IPS-18a (cell line): Measurements from ENCODE around the gene SDK2.

Experiments used
- H3K27ac ChIP-seq: one replicate; pipeline ENCODE4 v1.5.1; 2013; ENCODE audit warnings: low read length
- H3K27me3 ChIP-seq: one replicate; pipeline ENCODE4 v1.6.1; 2013; ENCODE audit warnings: mild to moderate bottlenecking, low read length; ENCODE audit not compliant: control insufficient read depth, insufficient read depth
- H3K36me3 ChIP-seq: one replicate; pipeline ENCODE4 v1.6.1; 2013; ENCODE audit warnings: low read depth, low read length; ENCODE audit not compliant: control insufficient read depth
- H3K4me1 ChIP-seq: one replicate; pipeline ENCODE4 v1.6.1; 2013; ENCODE audit warnings: low read depth, low read length; ENCODE audit not compliant: control insufficient read depth
- H3K4me3 ChIP-seq: one replicate; pipeline ENCODE4 v1.5.1; 2013; ENCODE audit warnings: low read length
- H3K9ac ChIP-seq: one replicate; pipeline ENCODE4 v1.6.1; 2013; ENCODE audit warnings: mild to moderate bottlenecking, low read length, moderate library complexity
- H3K9me3 ChIP-seq: one replicate; pipeline ENCODE4 v1.6.1; 2013; ENCODE audit warnings: low read depth, low read length; ENCODE audit not compliant: control insufficient read depth

SDK2 gene

DNA sequence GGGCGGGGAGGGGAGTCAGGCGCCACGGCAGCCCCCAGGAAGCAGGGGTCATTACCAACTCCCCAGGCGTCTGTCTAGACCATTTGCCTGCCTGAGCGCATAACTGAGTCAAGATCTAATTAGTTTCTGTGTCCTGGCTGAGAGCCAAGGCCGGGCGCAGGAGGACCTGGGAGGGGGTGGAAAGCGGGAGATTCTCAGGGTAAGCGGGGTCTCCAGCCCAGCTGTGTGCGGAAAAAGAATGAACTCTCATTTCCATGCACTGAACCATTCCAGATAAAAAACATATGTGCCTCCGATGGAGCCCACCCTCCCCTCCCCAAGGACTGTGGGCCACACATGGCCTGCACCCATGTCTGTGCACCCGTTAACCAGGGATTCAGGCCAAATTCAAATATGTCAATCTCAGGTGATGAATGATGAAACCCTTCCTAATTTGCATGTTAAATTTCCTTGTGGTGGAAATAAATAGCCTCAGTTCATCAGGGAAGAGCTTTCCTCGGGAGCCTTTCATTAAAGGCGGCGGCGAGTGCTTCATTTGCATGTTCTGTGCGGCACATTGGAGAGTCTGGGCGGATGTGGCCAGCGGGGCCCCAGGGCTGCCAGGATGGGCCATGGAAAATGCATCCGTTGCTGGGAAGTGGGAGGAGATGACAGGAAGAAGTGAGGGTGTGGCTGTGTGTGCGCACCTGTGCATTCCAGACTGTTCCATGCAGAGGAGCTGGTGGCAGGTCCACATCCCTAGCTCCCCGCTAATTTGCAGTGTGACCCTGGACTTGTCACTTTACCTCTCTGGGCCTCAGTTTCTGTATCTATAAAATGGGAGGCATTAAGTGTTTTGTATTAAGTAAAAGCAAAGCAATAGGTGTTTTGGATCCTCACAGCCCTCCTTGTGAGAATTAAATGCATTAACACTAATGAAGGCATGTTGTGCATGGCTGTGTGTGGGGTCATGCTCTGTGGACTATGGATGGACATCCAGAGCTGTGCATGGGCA, 151.1 kb downstream of the SDK2 start:
- no peak overlapping the region for H3K27ac ChIP-seq
- H3K36me3 ChIP-seq, result no peaks in the 10 kb centered on the region
- no peaks in the 10 kb centered on the region for H3K27me3 ChIP-seq
- no peaks in the 10 kb centered on the region for H3K9me3 ChIP-seq
- no peak overlapping the region for H3K9ac ChIP-seq
- H3K4me1 ChIP-seq, result peaks cover 15% of the 10 kb centered on the region
- no peak overlapping the region for H3K4me3 ChIP-seq

DNA sequence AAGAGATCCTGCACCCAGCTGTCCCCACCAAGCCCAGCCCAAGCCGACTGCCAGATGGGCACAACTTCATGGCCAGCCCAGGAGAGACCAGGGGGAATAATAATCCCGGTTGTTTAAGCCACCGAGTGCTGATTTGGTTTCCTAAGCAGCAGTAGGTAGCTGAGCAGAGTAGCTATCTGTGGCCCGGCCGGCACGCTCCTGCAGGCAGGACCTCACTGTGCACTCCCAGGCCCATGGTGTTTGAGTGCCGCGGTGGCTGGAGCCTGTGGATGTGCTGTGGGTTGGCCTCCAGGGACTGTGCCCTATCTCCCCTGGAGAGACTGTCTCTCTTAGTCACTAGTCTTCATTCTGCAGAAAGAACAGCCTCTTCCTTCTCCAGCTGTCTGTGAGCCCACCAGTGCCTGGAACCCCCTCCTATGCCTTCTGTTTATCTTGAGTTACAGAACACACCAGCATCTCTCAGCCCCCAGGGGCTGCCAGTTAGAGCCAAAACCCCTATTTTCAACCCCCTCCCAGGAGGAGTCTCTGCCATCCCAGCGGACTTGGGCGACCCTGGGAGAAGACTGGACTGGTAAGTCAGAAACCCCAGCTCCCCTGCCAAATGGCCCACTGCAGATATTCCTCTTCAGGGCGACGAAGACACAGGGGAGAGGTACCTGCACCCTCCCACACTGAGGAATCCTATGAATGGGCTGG, 152.0 kb downstream of the SDK2 start:
- Histone ChIP-seq H3K27ac (no peak overlapping the region), H3K9me3 (no peaks in the 10 kb centered on the region), H3K27me3 (no peaks in the 10 kb centered on the region), H3K36me3 (no peaks in the 10 kb centered on the region), H3K4me1 (peaks cover 15% of the 10 kb centered on the region), H3K9ac (no peak overlapping the region), H3K4me3 (no peak overlapping the region)

DNA sequence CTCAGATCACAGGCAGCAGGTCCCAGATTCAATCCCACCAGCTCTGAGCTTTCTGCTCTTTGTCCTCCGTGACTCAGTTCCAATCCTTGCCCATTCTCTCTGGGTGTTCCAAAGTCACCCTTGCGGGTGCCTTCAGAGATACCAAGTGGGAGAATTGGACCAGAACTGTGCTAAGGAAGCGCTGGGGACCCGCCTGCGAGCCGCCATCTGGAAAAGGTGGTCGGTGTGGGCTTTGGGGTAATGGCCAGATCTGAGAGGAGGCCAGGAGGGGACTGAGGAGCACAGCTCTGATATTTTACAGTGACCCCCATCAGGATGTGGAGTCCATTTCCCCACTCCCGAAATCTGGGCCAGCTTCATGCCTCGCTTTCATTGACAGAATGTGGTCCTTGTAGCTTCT, 152.6 kb downstream of the SDK2 start:
- Histone ChIP-seq H3K4me1 (peaks cover 15% of the 10 kb centered on the region), H3K9ac (no peak overlapping the region), H3K27me3 (no peaks in the 10 kb centered on the region), H3K9me3 (no peaks in the 10 kb centered on the region), H3K4me3 (no peak overlapping the region), H3K36me3 (no peaks in the 10 kb centered on the region), H3K27ac (no peak overlapping the region)

DNA sequence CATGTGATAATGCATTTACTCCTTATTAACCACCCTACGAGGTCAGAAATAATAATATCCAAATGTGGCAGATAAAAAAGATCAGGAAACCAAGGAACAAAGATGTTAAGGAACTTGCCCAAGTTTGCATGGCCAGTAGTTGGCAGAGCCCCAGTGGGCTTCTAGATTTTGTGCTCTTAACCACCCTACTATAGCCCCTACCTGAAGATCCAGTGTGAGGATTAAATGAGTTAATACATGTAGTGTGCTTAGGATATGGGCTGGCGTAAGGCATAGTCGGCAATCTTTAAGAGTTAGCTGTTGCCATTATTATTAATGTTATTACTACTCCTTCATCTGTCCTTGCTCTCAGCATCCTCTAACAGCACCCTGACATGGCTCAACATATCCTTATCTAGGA, 153.4 kb downstream of the SDK2 start:
- Histone ChIP-seq H3K9me3 (no peaks in the 10 kb centered on the region), H3K27ac (no peak overlapping the region), H3K4me3 (no peak overlapping the region), H3K27me3 (no peaks in the 10 kb centered on the region), H3K36me3 (no peaks in the 10 kb centered on the region), H3K9ac (no peak overlapping the region), H3K4me1 (peaks cover 15% of the 10 kb centered on the region)

DNA sequence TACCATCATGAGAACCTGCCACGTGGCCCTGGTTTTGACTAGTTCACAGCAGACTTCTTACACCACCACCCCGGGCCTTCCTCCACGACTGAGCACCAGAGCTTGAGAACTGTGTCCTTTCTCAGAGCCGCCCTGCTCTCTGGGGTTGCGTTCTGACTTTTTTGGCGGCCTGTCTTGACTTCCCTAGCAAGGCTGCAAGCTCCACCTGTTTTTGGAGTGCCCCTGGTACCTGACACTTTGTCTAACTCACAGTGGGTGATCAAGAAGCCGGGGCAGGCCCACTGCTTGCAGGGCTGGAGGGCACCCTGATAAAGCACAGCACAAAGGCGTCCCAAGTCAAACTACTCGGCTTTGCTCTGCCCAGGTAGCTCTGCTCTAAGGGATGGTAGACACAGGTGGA, 154.3 kb downstream of the SDK2 start:
- H3K4me3 ChIP-seq, result no peak overlapping the region
- peaks cover 15% of the 10 kb centered on the region for H3K4me1 ChIP-seq
- H3K27ac ChIP-seq, result no peak overlapping the region
- no peaks in the 10 kb centered on the region for H3K36me3 ChIP-seq
- no peak overlapping the region for H3K9ac ChIP-seq
- no peaks in the 10 kb centered on the region for H3K27me3 ChIP-seq
- H3K9me3 ChIP-seq, result no peaks in the 10 kb centered on the region

DNA sequence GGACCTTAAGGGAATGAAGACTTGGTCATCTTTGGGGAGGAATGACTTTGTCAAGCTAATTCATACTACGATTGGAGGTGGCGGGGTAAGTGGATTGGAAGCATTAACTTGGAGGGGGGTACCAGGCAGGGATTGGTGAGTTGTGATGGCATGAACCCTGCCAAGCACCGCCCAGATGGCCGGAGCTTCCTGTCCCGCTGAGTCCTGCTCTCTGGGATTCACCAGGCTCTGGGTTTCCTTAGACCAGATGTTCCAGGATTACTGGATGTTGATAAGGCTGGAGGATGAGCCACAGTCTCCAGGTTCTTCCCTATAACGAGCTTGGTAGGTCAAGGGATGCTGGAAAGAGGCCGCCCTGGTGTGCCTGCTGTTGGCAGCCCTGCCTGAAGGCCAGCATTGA, 154.9 kb downstream of the SDK2 start:
- Histone ChIP-seq H3K4me1 (peaks cover 15% of the 10 kb centered on the region), H3K27ac (no peak overlapping the region), H3K9ac (no peak overlapping the region), H3K27me3 (no peaks in the 10 kb centered on the region), H3K9me3 (no peaks in the 10 kb centered on the region), H3K4me3 (no peak overlapping the region), H3K36me3 (no peaks in the 10 kb centered on the region)

DNA sequence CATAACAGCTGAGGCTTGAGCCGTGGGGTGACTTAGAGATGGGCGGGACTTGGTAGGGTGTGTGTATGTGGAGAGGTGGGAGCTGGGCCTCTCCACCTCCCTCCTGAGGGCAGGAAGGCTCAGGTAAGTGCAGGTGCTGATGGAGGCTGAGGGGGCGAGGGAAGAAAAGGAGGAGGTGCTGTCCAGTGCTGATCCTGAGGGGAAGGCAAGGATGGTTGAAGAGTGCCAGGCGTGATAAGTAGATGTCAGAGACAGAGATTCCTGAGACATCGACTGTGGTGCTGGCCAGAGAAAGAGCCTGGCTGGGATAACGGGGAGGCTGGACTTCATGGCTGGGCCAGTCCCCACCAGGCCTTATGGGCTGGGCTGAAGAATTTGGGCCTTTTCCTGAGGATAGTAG, 159.1 kb downstream of the SDK2 start:
- Histone ChIP-seq H3K9ac (no peak overlapping the region), H3K27ac (no peak overlapping the region), H3K36me3 (no peaks in the 10 kb centered on the region)

DNA sequence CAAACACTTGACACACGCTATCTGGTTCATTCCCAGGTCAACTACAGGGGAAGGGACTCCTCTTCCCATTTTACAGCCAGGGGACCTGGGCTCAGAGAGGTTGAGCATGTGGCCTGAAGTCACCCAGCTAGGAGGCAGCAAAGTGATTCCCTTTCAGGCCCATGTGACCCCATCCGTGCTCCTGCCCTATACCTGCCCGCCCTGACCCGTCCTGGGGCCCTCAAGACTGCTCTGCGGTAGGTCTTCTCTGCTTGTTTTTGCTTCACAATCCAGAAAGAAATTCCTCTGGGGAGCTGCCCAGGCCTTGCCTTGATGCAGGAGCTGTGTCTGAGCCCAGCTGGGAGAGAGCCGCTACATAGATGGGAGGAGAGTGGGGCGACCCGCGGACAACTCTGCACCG, 161.4 kb downstream of the SDK2 start:
- Histone ChIP-seq H3K4me1 (peaks cover 8% of the 10 kb centered on the region), H3K9me3 (no peaks in the 10 kb centered on the region), H3K36me3 (no peaks in the 10 kb centered on the region), H3K9ac (no peak overlapping the region), H3K27ac (no peak overlapping the region), H3K27me3 (no peaks in the 10 kb centered on the region), H3K4me3 (no peak overlapping the region)

More for the DNA sequence above, 159.1 kb downstream of the SDK2 start:
- Histone ChIP-seq H3K27me3 (no peaks in the 10 kb centered on the region), H3K4me3 (no peak overlapping the region), H3K4me1 (peaks cover 4% of the 10 kb centered on the region), H3K9me3 (no peaks in the 10 kb centered on the region)

DNA sequence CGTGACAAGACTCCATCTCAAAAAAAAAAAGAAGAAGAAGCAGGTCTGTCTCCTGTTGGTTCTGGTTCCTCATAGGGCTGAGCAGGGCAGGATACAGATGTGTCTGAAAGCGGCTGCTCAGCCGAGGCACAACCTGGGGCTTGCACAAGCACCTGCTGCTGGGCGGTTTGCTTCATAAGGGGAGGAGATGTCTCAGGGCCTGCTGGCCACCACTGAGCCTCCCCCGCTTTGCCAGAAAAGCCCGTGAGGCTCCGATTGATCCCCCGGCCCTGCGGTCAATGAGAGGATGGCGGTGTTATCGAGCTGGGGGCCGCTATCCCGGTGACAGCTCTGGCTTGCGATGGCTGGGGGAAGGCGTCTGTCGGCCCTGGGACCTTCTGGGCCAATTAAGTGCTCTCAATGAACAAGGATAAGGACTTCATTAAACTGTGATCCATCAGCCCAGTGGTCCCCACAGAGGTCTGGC, 162.0 kb downstream of the SDK2 start:
- no peaks in the 10 kb centered on the region for H3K36me3 ChIP-seq
- H3K4me3 ChIP-seq, result no peak overlapping the region
- no peaks in the 10 kb centered on the region for H3K27me3 ChIP-seq
- H3K9ac ChIP-seq, result no peak overlapping the region
- H3K27ac ChIP-seq, result no peak overlapping the region
- H3K4me1 ChIP-seq, result peaks cover 8% of the 10 kb centered on the region
- H3K9me3 ChIP-seq, result no peaks in the 10 kb centered on the region

DNA sequence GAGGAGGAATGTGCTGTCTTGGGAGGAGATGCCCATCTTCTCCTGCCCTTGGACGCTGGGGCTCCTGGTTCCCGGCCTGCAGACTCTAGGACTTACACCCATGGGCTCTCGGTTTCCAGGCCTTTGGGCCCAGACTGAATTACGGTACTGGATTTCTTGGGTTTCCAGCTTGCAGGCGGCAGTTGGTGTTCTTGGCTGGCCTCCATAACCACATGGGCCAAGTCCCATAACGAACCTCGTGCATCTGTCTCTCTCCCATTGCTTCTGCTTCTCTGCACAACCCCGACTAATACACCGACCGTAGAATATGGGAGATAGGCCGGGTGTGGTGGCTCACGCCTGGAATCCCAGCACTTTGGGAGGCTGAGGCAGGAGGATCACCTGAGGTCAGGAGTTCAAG, 162.6 kb downstream of the SDK2 start:
- Histone ChIP-seq H3K27ac (no peak overlapping the region), H3K4me3 (no peak overlapping the region), H3K9ac (no peak overlapping the region), H3K9me3 (no peaks in the 10 kb centered on the region), H3K27me3 (no peaks in the 10 kb centered on the region), H3K4me1 (peaks cover 8% of the 10 kb centered on the region), H3K36me3 (no peaks in the 10 kb centered on the region)

DNA sequence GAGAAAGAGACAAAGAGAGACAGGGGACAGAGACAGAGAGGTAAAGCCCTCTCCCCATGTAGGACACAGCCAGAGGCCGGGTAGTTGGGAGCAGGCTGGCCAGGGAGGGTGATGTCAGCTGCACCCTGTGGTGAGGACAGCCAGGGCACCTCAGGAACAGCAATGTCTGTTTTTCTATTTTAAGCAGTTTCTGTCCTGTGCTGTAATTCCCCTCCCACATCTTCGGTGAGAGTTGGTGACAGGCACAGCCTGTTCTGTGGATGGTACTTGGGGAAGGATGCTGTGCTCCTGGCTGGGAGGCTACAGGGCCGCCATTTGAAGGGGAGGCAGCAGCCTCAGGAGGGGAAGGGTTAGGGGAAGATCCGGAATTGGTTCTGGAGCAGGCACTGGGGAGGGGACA, 163.5 kb downstream of the SDK2 start:
- Histone ChIP-seq H3K4me3 (no peak overlapping the region), H3K27me3 (no peaks in the 10 kb centered on the region), H3K4me1 (peaks cover 8% of the 10 kb centered on the region), H3K27ac (no peak overlapping the region), H3K9me3 (no peaks in the 10 kb centered on the region), H3K36me3 (no peaks in the 10 kb centered on the region), H3K9ac (no peak overlapping the region)
